SJSA1 (cell line): ENCODE data around the gene ADGB. TPM values are rescaled to one million over a fixed set of nuclear protein-coding genes. Genes with fewer than 3 reads are reported as not detected.
"Not testable (repeated sequence)": the region's sequence is repeated elsewhere in the genome, so short reads cannot be mapped to it uniquely, and the experiment has no call there.

Experiments used
- DNase-seq, 2 experiments: peaks; one replicate each; pipeline ENCODE4 v3.0.0-alpha.2; 2015 to 2020; ENCODE audit warnings: low spot score in 2 of 2, low read depth in 1 of 2
- H3K27ac ChIP-seq: fragments of 250-450 bp; sonication (Bioruptor Pico); 2 replicates; pipeline ENCODE4 v1.5.1; 2020; ENCODE audit warnings: mild to moderate bottlenecking, moderate library complexity
- H3K27me3 ChIP-seq: fragments of 250-450 bp; sonication (Bioruptor Pico); replicated peaks from 2 replicates; pipeline ENCODE4 v1.5.1; 2020; ENCODE audit warnings: mild to moderate bottlenecking, moderate library complexity
- H3K36me3 ChIP-seq: fragments of 250-450 bp; sonication (Bioruptor Pico); 2 replicates; pipeline ENCODE4 v1.5.1; 2020; ENCODE audit warnings: mild to moderate bottlenecking
- H3K4me1 ChIP-seq: fragments of 250-450 bp; sonication (Bioruptor Pico); replicated peaks from 2 replicates; pipeline ENCODE4 v1.6.1; 2021; ENCODE audit warnings: mild to moderate bottlenecking
- H3K4me3 ChIP-seq: fragments of 250-450 bp; sonication (Bioruptor Pico); 2 replicates; pipeline ENCODE4 v1.5.1; 2020; ENCODE audit warnings: mild to moderate bottlenecking
- H3K9me3 ChIP-seq: fragments of 250-450 bp; sonication (Bioruptor Pico); replicated peaks from 2 replicates; pipeline ENCODE4 v1.5.1; 2020; ENCODE audit warnings: mild to moderate bottlenecking
- total RNA-seq: library from RNA; depleted of rRNA; stranded (reverse); fragments of >200 nt; shearing (Covaris generic); gene quantifications from 2 replicates; pipeline ENCODE4 v1.2.3, GENCODE V29; 2014

The ADGB gene
- total RNA-seq, 1 experiment from 2014 or later: not detected

GRCh38 chr6:146827216-146827928 is 228.6 kb downstream of the ADGB start:
- Histone ChIP-seq H3K36me3 (no peaks in the 10 kb centered on the region), H3K4me3 (no peak overlapping the region), H3K27ac (no peak overlapping the region)

DNA sequence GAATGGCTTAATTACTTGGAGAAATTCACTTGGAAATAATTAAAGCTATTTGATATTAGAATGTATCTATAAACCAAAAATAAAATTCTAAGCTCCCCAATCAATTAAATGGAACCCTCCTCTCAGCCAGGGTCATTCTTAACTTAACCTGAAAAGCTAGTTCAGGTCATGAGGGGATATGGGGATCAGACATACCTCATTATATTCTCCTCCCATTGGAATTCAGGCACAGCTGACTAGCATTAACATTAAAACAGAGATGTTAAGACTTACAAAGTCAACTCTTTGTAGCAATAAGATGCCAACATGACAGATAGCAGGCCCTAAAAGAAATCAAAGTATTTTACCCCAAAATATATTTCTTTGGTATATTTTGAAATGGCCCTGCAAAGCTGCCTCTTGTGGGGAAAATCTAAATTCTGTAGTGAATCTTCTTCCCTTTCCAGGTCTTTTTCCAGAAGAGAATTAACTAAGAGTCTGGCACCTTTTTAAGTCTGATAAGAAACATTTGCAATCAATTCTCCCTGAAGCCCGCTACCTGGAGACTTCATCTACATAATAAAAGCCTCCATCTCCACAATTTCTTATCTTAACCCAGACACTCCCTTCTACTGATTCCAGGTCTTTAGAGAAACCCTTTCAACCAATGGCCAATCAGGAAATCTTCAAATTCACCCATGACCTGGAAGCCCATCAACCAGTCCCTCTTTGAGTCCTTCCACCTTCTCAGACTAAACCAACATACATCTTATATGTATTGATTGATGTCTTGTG is 231.2 kb downstream of the ADGB start:
- no peaks in the 10 kb centered on the region for H3K4me1 ChIP-seq
- DNase-seq: no peak
- no peak overlapping the region for H3K27ac ChIP-seq
- H3K27me3 ChIP-seq: no peaks in the 10 kb centered on the region
- no peaks in the 10 kb centered on the region for H3K36me3 ChIP-seq
- no peaks in the 10 kb centered on the region for H3K9me3 ChIP-seq
- H3K4me3 ChIP-seq: no peak overlapping the region

More at GRCh38 chr6:146827216-146827928, 228.6 kb downstream of the ADGB start:
- Histone ChIP-seq H3K4me1 (no peaks in the 10 kb centered on the region), H3K27me3 (no peaks in the 10 kb centered on the region), H3K9me3 (no peaks in the 10 kb centered on the region)
- DNase-seq: no peak

DNA sequence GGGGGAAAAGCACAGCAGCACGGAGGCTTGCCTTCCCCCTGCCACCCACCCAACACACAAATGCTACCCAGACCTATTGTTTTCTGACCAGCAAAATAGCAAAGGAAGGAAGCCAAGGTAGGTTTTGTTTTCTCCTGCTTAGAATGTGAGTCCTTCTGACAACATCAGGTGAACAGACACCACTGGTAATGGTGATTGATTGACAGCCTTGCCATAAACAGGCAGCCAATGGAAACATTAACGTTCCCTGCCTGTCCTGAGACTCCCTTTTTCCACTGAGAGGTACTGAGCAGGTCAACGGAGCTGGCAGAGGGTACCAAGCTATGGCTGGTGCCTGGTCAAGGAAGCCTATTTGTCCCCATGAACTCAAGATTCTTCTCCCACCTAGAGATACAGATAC is 234.4 kb downstream of the ADGB start:
- Histone ChIP-seq H3K4me1 (no peaks in the 10 kb centered on the region), H3K4me3 (no peak overlapping the region), H3K27me3 (no peaks in the 10 kb centered on the region), H3K36me3 (no peaks in the 10 kb centered on the region), H3K27ac (no peak overlapping the region), H3K9me3 (no peaks in the 10 kb centered on the region)
- no peak for DNase-seq

GRCh38 chr6:146840216-146840615 is 241.4 kb downstream of the ADGB start:
- H3K27ac ChIP-seq: no peak overlapping the region
- H3K4me3 ChIP-seq: no peak overlapping the region
- no peaks in the 10 kb centered on the region for H3K4me1 ChIP-seq

GRCh38 chr6:146840641-146841040 is 241.9 kb downstream of the ADGB start:
- DNase-seq: no peak
- Histone ChIP-seq H3K27me3 (no peaks in the 10 kb centered on the region), H3K27ac (no peak overlapping the region), H3K4me3 (no peak overlapping the region), H3K4me1 (no peaks in the 10 kb centered on the region), H3K36me3 (no peaks in the 10 kb centered on the region), H3K9me3 (no peaks in the 10 kb centered on the region)

More at GRCh38 chr6:146840216-146840615, 241.4 kb downstream of the ADGB start:
- H3K27me3 ChIP-seq: no peaks in the 10 kb centered on the region
- DNase-seq: no peak
- no peaks in the 10 kb centered on the region for H3K36me3 ChIP-seq
- no peaks in the 10 kb centered on the region for H3K9me3 ChIP-seq

GRCh38 chr6:146847426-146847825 is 248.7 kb downstream of the ADGB start:
- no peak overlapping the region for H3K4me3 ChIP-seq
- no peaks in the 10 kb centered on the region for H3K9me3 ChIP-seq
- H3K27ac ChIP-seq: no peak overlapping the region
- DNase-seq: no peak
- H3K36me3 ChIP-seq: no peaks in the 10 kb centered on the region
- H3K4me1 ChIP-seq: peaks cover 15% of the 10 kb centered on the region
- H3K27me3 ChIP-seq: no peaks in the 10 kb centered on the region

- H3K36me3 ChIP-seq: no peaks in the 10 kb centered on the region
- H3K4me1 ChIP-seq: peaks cover 15% of the 10 kb centered on the region
- no peak overlapping the region for H3K27ac ChIP-seq
- H3K4me3 ChIP-seq: no peak overlapping the region
- H3K27me3 ChIP-seq: no peaks in the 10 kb centered on the region
- H3K9me3 ChIP-seq: no peaks in the 10 kb centered on the region
- peak in 1 of 2 experiments; percentile 20 for DNase-seq
Observed at GRCh38 chr6:146850238-146850896, 251.6 kb downstream of the ADGB start.

- no peak overlapping the region for H3K4me3 ChIP-seq
- no peak overlapping the region for H3K27ac ChIP-seq
- peaks cover 15% of the 10 kb centered on the region for H3K4me1 ChIP-seq
- no peaks in the 10 kb centered on the region for H3K9me3 ChIP-seq
- no peaks in the 10 kb centered on the region for H3K27me3 ChIP-seq
- no peaks in the 10 kb centered on the region for H3K36me3 ChIP-seq
- no peak for DNase-seq
Observed at GRCh38 chr6:146850981-146851380, 252.2 kb downstream of the ADGB start.

DNA sequence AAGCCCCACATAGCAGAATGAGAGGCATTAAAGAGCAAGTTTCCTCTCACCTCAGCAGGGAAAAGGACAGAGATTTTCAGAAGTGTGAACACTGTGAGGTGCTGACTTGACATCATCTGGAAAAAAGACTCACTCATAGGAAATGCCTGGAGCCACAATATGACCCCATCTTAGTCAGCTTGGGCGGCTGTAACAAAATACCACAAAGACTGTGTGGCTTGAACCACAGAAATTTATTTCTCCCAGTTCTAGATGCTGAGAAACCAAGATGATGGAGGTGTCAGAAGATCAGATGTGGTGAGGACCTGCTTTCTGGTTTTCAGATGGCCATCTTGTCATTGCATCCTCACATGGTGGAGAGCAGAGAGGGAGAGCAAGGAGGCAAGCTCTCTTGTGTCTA is 253.1 kb downstream of the ADGB start:
- Histone ChIP-seq H3K27ac (no peak overlapping the region), H3K36me3 (no peaks in the 10 kb centered on the region), H3K27me3 (no peaks in the 10 kb centered on the region), H3K4me3 (no peak overlapping the region), H3K9me3 (no peaks in the 10 kb centered on the region), H3K4me1 (peaks cover 15% of the 10 kb centered on the region)
- DNase-seq: peak in 1 of 2 experiments; percentile 14

GRCh38 chr6:146854521-146855255 is 255.9 kb downstream of the ADGB start:
- H3K9me3 ChIP-seq, H3K27ac ChIP-seq, H3K27me3 ChIP-seq, DNase-seq, H3K36me3 ChIP-seq, H3K4me3 ChIP-seq: not testable (repeated sequence)
- H3K4me1 ChIP-seq: peaks cover 21% of the 10 kb centered on the region

- H3K4me1 ChIP-seq: peaks cover 15% of the 10 kb centered on the region
- no peaks in the 10 kb centered on the region for H3K36me3 ChIP-seq
- no peak overlapping the region for H3K4me3 ChIP-seq
- H3K27ac ChIP-seq: no peak overlapping the region
- DNase-seq: no peak
- H3K9me3 ChIP-seq: no peaks in the 10 kb centered on the region
- no peaks in the 10 kb centered on the region for H3K27me3 ChIP-seq
Observed at GRCh38 chr6:146855889-146856288, 257.1 kb downstream of the ADGB start.

- Histone ChIP-seq H3K4me3 (no peak overlapping the region), H3K36me3 (no peaks in the 10 kb centered on the region), H3K4me1 (peaks cover 15% of the 10 kb centered on the region), H3K27ac (no peak overlapping the region), H3K9me3 (no peaks in the 10 kb centered on the region), H3K27me3 (no peaks in the 10 kb centered on the region)
- DNase-seq: no peak
Observed at GRCh38 chr6:146856296-146856695, 257.5 kb downstream of the ADGB start.

DNA sequence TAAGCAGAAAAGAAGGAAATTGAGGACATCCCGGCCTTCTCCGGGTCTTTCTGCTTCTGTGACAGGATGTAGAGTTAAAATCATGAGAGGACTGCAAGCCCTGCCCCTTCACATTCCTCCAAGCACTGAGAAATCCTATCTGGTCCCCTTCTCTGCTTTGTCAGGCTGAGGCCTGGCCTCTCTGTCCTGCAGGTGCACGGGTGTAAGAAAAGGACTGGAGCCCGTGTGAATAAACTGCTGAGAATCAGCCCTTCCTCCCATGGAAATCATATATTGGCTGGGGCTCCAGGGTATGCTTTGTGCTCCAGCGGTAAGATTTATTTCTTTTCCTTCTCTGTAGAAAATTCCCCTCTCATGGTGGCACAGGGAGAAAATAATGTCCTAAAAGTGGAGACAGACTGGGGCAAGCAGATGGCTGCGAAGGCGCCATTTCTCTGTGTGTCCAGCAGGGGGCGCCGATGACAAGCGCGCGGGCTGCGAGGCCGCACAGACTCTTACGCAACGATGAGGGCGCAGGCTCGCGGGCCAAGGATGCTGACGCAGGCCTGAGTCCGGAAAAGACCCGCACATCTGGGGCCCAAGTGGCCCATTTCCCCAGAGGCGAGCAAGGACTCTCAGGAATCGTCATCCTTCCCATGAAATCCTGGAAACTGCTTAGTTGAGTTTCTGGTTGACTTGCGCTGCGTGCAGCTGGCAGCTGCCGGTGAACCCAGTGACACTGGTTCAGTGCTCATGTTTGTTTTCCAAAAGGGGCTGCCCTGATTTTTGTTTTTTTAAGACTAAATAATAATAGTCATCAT is 258.6 kb downstream of the ADGB start:
- peak overlapping the region; percentile 29 for H3K4me3 ChIP-seq
- H3K27ac ChIP-seq: peak overlapping the region; percentile 22
- H3K4me1 ChIP-seq: peaks cover 6% of the 10 kb centered on the region

More for the DNA sequence above, 258.6 kb downstream of the ADGB start:
- peak; percentile 75 to 79 for DNase-seq
- H3K36me3 ChIP-seq: no peaks in the 10 kb centered on the region
- H3K9me3 ChIP-seq: no peaks in the 10 kb centered on the region
- H3K27me3 ChIP-seq: no peaks in the 10 kb centered on the region
